Stimulated activated CD4-positive, alpha-beta T cell treated with anti-CD3 and anti-CD28 coated beads, Interleukin-15, amount 100 ng/mL, for 24 hours (primary cell): ENCODE results near the gene SIX3.

Source experiments
- DNase-seq: peaks from one replicate; pipeline ENCODE4 v3.0.0-alpha.2; 2020

The SIX3 gene

GRCh38 chr2:44944102-44944951 lies 2.8 kb downstream of the SIX3 start:
- no peak for DNase-seq

GRCh38 chr2:44944952-44945612 lies 3.6 kb downstream of the SIX3 start:
- DNase-seq: no peak

- DNase-seq: no peak
These were observed 4.3 kb downstream of the SIX3 start for GRCh38 chr2:44945676-44946371.

- DNase-seq: no peak
These were observed 5.0 kb downstream of the SIX3 start for GRCh38 chr2:44946372-44947027.

- no peak for DNase-seq
These were observed 5.5 kb downstream of the SIX3 start for GRCh38 chr2:44947028-44947375.

GRCh38 chr2:44948565-44949328 lies 7.2 kb downstream of the SIX3 start:
- DNase-seq: no peak

GRCh38 chr2:44949329-44950151 lies 8.0 kb downstream of the SIX3 start:
- DNase-seq: no peak

- no peak for DNase-seq
These were observed 9.1 kb downstream of the SIX3 start for GRCh38 chr2:44950646-44951045.

- no peak for DNase-seq
These were observed 9.6 kb downstream of the SIX3 start for GRCh38 chr2:44951124-44951523.

GRCh38 chr2:44951714-44952113 lies 10.2 kb downstream of the SIX3 start:
- no peak for DNase-seq

GRCh38 chr2:44952143-44952805 lies 10.8 kb downstream of the SIX3 start:
- peak; percentile 62 for DNase-seq

- no peak for DNase-seq
These were observed 11.4 kb downstream of the SIX3 start for GRCh38 chr2:44952806-44953498.

- DNase-seq: no peak
These were observed 12.0 kb downstream of the SIX3 start for GRCh38 chr2:44953499-44953883.

- no peak for DNase-seq
These were observed 13.0 kb downstream of the SIX3 start for GRCh38 chr2:44954447-44954888.

- no peak for DNase-seq
These were observed 13.5 kb downstream of the SIX3 start for GRCh38 chr2:44954889-44955592.

- peak; percentile 89 for DNase-seq
These were observed 14.3 kb downstream of the SIX3 start for GRCh38 chr2:44955593-44956392.

- no peak for DNase-seq
These were observed 15.3 kb downstream of the SIX3 start for GRCh38 chr2:44956843-44957242.

- DNase-seq: no peak
These were observed 16.3 kb downstream of the SIX3 start for GRCh38 chr2:44957656-44958327.
